Chondrocyte (in vitro differentiated cells): ENCODE results near the gene GATB. TPM values are rescaled to one million over a fixed set of nuclear protein-coding genes. Genes with fewer than 3 reads are reported as not detected.

ENCODE experiments used
- DNase-seq: peaks from one replicate; pipeline ENCODE4 v3.0.0; 2021; ENCODE audit warnings: mixed read lengths, low spot score
- H3K27ac Mint-ChIP-seq: one replicate; pipeline ENCODE4 v1.8.0; 2021; ENCODE audit warnings: mild to moderate bottlenecking, moderate library complexity, mixed read lengths; ENCODE audit not compliant: unreplicated experiment
- H3K27me3 Mint-ChIP-seq: 2 replicates; pipeline ENCODE4 v1.8.0; 2021; ENCODE audit warnings: low read depth, mixed read lengths
- H3K36me3 Mint-ChIP-seq: 2 replicates; pipeline ENCODE4 v1.8.0; 2021; ENCODE audit warnings: low read depth, mixed read lengths
- H3K4me1 Mint-ChIP-seq: 2 replicates; pipeline ENCODE4 v1.8.0; 2021; ENCODE audit warnings: low read depth, mild to moderate bottlenecking, mixed read lengths
- H3K4me3 Mint-ChIP-seq: one replicate; pipeline ENCODE4 v1.8.0; 2021; ENCODE audit warnings: mild to moderate bottlenecking, moderate library complexity, mixed read lengths; ENCODE audit not compliant: unreplicated experiment
- H3K9me3 Mint-ChIP-seq: 2 replicates; pipeline ENCODE4 v1.8.0; 2021; ENCODE audit warnings: low read depth, mixed read lengths
- total RNA-seq: library from RNA; stranded (reverse); gene quantifications from 3 replicates; pipeline ENCODE4 v1.2.1, GENCODE V29; 2021
- TF ChIP-seq, protein P1 (sequence below): fragments of 200-600 bp; sonication (generic); IDR thresholded peaks from 2 replicates; pipeline ENCODE4 v1.5.0; 2021; ENCODE audit warnings: antibody characterized with exemption, mild to moderate bottlenecking, moderate library complexity

The GATB gene
- total RNA-seq, 1 donor from 2014 or later, result 9.2 TPM

GRCh38 chr4:151694961-151695720 lies 65.7 kb downstream of the GATB start:
- H3K27me3 Mint-ChIP-seq, result no peaks in the 10 kb centered on the region
- TF ChIP-seq, protein P1, sequence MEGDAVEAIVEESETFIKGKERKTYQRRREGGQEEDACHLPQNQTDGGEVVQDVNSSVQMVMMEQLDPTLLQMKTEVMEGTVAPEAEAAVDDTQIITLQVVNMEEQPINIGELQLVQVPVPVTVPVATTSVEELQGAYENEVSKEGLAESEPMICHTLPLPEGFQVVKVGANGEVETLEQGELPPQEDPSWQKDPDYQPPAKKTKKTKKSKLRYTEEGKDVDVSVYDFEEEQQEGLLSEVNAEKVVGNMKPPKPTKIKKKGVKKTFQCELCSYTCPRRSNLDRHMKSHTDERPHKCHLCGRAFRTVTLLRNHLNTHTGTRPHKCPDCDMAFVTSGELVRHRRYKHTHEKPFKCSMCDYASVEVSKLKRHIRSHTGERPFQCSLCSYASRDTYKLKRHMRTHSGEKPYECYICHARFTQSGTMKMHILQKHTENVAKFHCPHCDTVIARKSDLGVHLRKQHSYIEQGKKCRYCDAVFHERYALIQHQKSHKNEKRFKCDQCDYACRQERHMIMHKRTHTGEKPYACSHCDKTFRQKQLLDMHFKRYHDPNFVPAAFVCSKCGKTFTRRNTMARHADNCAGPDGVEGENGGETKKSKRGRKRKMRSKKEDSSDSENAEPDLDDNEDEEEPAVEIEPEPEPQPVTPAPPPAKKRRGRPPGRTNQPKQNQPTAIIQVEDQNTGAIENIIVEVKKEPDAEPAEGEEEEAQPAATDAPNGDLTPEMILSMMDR, result no peak
- no peak overlapping the region for H3K4me3 Mint-ChIP-seq
- H3K4me1 Mint-ChIP-seq, result peaks cover 9% of the 10 kb centered on the region
- no peak overlapping the region for H3K27ac Mint-ChIP-seq
- peaks cover 5% of the 10 kb centered on the region for H3K9me3 Mint-ChIP-seq
- no peak for DNase-seq
- H3K36me3 Mint-ChIP-seq, result peaks cover 7% of the 10 kb centered on the region

- no peak overlapping the region for H3K4me3 Mint-ChIP-seq
- H3K27me3 Mint-ChIP-seq, result no peaks in the 10 kb centered on the region
- peaks cover 5% of the 10 kb centered on the region for H3K9me3 Mint-ChIP-seq
- no peak overlapping the region for H3K27ac Mint-ChIP-seq
- H3K36me3 Mint-ChIP-seq, result peaks cover 4% of the 10 kb centered on the region
- DNase-seq, result no peak
- peaks cover 20% of the 10 kb centered on the region for H3K4me1 Mint-ChIP-seq
- TF ChIP-seq, protein P1, result no peak
Observed at GRCh38 chr4:151692821-151693673, 67.8 kb downstream of the GATB start.

GRCh38 chr4:151692443-151692782 lies 68.4 kb downstream of the GATB start:
- TF ChIP-seq, protein P1, result no peak
- H3K27ac Mint-ChIP-seq, result no peak overlapping the region
- peaks cover 26% of the 10 kb centered on the region for H3K4me1 Mint-ChIP-seq
- H3K36me3 Mint-ChIP-seq, result peaks cover 4% of the 10 kb centered on the region
- no peaks in the 10 kb centered on the region for H3K27me3 Mint-ChIP-seq
- DNase-seq, result no peak
- H3K9me3 Mint-ChIP-seq, result peaks cover 5% of the 10 kb centered on the region
- no peak overlapping the region for H3K4me3 Mint-ChIP-seq

- H3K4me1 Mint-ChIP-seq, result peaks cover 31% of the 10 kb centered on the region
- H3K9me3 Mint-ChIP-seq, result peaks cover under 1% of the 10 kb centered on the region
- no peak overlapping the region for H3K4me3 Mint-ChIP-seq
- H3K36me3 Mint-ChIP-seq, result no peaks in the 10 kb centered on the region
- TF ChIP-seq, protein P1, result no peak
- no peaks in the 10 kb centered on the region for H3K27me3 Mint-ChIP-seq
- DNase-seq, result no peak
- no peak overlapping the region for H3K27ac Mint-ChIP-seq
Observed at GRCh38 chr4:151691639-151692442, 69.0 kb downstream of the GATB start.

DNA sequence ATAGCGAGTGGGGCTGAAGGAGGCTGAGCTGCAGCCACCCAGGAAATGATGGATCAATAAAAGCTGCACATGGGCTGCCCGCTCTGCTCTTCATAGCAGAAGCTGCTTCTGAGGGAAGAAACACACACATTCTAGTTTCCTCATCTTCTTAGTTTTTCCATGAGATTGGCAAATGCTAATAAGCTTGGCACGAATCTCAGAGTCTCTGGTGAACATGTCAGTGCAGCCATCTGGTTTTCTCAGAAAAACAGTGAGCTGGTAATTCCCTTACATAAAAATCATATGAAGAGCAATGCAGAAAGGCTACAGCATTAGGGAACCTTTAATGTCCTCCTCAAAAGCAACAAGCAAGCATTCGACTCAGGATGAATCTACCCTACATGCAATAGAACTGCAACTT lies 69.9 kb downstream of the GATB start:
- no peak for DNase-seq
- TF ChIP-seq, protein P1, result no peak
- Mint-ChIP-seq H3K4me3 (no peak overlapping the region), H3K27ac (no peak overlapping the region), H3K4me1 (peaks cover 31% of the 10 kb centered on the region), H3K9me3 (no peaks in the 10 kb centered on the region), H3K36me3 (no peaks in the 10 kb centered on the region), H3K27me3 (no peaks in the 10 kb centered on the region)
